GM21723 (cell line): ENCODE measurements around the gene CES4A.
"Not testable (repeated sequence)": the region's sequence is repeated elsewhere in the genome, so short reads cannot be mapped to it uniquely, and the experiment has no call there.

ENCODE experiments used
- ATAC-seq: cut with Tn5 transposase; IDR thresholded peaks from one replicate; pipeline ENCODE4 v1.9.1; 2021; ENCODE audit warnings: mild to moderate bottlenecking, moderate library complexity; ENCODE audit not compliant: unreplicated experiment

The CES4A gene

DNA sequence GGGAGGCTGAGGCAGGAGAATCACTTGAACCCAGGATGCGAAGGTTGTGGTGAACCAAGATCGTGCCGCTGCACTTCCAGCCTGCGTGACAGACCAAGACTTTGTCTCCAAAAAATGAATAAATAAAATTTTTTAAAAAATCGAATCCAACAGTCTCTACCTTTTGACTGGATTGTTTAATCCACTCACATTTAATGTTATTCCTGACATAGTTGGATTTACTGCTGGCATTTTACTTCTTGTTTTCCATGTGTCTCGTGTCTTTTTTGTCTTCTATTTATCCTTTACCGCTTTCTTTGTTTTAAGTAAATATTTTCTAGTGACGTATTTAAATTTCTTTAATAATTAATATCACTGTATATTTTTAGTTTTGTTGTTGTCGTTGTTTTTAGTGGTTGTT is 5.4 kb upstream of the CES4A start:
- no peak for ATAC-seq

DNA sequence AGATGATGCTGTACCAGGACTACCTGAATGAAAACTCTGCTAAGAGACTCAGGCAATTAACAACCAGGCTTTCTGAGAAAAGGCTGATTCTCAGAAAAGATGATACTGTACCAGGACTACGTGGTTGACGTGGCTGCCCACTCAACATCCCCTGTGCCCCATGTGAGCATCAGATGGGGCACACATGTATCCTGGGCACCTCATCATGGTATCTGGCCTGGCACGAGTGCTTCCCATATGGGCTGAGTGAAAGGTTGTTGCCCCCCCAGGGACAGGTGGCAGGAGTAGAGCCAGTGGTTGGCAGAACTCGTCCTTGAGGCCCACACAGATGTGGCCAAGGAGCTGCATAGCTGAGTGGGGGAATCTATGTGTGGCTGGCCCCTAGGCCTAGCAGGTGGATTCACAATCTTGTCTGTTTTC is 3.5 kb upstream of the CES4A start:
- ATAC-seq = no peak

DNA sequence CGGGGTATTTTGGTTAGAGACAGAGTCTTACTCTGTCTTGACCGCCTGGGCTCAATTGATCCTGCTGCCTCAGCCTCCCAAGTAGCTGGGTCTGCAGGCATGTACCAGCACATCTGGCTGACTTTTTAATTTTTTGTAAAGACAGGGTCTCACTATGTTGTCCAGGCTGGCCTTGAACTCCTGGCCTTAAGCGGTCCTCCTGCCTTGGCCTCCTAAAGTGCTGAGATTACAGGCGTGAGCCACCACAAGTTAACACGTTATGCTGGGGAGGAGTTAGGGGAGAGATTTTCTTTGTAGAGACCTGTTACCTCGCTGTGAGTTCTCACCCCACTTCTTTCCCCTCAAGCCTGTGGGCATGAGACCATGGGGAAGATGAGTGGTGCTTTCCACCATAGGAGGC is 1.8 kb upstream of the CES4A start:
- no peak for ATAC-seq

DNA sequence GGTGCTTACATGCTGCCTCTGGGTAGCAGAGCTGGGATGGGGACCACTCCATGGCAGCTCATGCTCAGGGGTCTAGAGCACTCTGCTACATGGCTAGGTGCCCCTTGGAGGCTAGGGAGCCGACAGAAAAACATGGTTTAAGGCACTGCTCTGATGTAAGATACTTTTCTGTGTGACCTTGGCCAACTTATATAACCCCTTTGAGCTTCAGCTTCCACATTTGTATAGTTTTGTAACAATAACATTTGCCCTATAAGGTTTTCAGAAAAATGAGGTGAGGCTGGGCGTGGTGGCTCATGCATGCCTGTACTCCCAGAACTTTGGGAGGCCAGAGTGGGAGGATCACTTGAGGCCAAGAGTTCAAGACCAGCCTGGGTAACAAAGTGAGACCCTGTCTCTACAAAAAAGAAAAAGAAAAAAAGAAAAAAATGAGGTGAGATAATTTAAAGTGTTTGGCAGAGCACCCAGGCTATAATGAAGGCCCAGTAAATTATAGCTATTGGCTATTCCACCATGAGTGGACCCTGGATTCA is 3.2 kb downstream of the CES4A start:
- ATAC-seq = no peak

DNA sequence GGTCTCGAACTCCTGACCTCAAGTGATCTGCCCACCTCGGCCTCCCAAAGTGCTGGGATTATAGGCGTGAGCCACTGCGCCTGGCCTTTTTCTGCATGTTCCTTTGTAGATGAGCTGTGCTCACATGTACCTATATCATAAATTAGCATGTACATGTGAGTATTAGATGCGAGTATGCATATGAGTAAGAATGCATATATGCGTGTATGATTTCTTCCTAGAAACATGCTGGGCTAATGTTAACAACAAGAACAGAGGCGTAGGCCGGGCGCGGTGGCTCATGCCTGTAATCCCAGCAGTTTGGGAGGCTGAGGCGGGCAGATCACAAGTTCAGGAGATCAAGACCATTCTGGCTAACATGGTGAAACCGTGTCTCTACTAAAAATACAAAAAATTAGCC is 5.2 kb downstream of the CES4A start:
- ATAC-seq = not testable (repeated sequence)

DNA sequence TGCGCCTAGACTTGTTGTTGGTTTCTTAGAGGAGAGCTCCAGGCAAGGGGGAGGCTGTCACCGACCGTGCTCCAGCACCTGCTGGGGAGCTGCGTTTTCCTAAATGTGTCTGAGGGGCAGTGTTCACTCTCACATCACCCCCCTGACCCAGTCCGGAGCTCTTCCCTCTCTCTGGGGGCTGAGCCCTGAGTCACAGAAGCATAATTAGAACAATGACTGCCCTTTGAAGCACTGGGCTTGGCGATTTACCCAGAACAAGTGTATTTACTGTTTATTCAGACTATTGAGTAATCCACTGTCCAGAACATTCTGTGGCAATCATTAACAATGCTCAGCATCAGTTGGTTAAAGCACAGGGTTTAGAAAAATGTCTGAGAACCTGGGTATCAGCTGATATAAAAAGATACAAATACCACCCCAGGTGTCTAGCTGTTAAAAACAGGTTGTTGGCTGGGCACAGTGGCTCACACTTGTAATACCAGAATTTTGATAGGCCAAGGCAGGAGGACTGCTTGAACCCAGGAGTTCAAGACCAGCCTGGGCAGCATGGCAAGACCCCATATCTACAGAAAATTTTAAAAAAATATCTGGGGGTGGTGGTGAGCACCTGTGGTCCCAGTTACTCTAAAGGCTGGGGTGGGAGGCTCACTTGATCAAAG is 8.1 kb downstream of the CES4A start:
- ATAC-seq = no peak

DNA sequence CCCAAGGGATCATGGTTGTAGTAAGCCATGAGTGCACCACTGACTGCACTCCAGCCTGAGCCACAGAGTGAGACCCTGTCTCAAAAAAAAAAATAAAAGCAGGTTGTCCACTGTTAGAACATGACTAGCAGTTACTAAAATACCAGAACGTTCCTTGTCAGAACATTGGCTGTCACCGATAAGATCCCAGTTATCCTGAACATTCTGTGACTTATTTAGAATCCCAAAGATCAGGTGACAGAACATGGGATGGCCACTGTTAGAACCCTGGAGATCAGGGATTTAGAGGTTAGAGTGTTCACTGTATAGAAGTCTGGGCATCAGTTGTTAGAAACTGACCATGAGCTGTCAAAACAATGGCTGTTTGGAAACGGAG is 8.6 kb downstream of the CES4A start:
- ATAC-seq = no peak

DNA sequence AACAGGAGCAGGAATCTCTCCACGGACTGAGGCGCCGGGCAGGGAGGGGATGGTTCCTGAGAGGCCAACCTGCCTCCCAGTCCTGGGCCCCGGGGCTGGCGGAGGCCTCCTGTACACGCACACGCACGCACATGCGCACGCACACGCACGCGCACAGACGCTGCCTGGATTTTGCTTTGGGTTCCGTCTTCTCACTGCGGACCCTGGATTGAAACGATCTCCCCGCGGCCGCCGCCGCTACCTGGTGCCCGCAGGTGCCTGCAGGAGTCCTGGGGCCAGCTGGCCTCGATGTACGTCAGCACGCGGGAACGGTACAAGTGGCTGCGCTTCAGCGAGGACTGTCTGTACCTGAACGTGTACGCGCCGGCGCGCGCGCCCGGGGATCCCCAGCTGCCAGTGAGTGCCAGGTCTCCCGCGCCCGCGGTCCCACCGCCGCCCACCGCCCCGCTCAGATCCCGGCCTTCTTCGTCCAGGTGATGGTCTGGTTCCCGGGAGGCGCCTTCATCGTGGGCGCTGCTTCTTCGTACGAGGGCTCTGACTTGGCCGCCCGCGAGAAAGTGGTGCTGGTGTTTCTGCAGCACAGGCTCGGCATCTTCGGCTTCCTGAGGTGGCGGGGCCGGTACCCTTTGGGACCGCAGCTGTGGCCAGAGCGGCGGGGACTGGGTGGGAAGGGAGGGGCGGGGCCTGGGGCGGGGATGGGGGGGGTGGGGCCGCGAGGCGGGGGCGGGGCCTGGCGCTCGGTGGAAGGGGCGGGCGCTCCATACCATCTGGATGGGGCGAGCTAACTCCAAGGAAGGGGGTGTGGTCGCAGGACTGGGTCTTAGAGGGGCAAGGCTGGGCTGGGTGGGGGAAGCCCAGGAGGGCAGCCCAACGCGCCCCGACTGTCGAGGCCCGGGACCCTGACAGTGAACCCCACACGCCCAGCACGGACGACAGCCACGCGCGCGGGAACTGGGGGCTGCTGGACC is 12.3 kb downstream of the CES4A start:
- no peak for ATAC-seq

DNA sequence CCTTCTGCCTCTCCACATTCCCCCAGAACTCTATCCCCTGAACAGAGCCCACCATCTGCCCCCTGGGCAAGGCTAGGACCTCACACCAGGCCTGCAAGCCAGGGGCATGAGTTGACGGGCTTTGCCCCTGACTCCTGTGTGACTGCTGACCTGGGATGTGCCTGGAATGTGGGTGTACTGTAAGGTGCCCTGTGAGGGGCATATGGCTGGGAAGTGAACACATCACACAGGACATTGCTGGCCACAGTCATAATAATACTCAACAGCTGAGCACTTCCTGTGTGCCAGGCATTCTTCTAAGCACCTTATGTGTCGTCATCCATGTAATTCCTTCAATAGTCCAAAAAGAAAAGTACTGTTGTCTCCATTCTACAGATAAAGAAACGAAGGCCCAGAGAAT is 13.3 kb downstream of the CES4A start:
- ATAC-seq = no peak

DNA sequence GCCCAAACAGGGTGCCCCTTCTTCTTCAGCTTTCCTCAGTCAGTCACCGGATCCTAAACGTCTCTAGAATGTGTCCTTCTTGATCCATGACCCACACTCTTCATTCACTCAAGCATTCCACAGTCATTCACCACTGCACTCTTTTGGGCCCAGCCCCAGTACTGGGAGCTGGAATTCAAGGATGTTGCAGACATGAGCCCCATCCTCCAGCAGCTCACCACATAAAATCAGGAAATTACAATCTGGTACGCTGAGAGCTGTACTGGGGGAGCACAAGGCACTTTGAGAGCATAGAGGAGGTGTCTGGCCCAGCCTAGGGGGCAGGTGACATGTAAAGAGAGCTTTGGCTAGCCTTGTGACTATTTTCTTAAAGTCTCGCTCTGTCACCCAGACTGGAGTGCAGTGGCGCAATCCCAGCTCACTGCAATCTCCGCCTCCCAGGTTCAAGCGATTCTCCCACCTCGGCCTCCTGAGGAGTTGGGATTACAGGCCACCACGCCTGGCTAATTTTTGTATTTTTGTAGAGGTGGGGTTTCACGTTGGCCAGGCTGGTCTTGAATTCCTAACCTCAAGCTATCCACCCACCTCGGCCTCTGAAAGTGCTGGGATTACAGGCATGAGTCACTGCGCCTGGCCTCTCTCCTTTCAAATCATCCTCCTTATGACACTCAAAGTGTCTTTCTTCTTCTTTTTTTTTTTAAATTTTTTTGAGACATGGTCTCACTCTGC is 18.7 kb downstream of the CES4A start:
- no peak for ATAC-seq

DNA sequence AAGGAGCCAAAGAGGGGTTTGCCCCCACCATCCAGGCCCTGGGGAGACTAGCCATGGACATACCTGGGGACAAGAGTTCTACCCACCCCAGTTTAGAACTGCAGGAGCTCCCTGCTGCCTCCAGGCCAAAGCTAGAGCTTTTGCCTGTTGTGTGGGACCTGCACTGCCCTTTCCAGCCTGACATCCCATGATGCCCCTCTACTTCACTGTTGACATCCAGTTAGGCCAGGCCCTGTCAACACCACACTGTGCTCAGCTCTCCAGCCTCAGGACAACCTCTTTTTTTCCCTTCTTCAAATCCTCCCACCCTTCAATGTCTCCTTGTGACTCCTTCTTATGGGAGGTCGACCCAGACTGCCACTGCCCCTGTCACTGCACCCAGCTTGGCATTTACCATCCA is 20.8 kb downstream of the CES4A start:
- ATAC-seq = no peak

DNA sequence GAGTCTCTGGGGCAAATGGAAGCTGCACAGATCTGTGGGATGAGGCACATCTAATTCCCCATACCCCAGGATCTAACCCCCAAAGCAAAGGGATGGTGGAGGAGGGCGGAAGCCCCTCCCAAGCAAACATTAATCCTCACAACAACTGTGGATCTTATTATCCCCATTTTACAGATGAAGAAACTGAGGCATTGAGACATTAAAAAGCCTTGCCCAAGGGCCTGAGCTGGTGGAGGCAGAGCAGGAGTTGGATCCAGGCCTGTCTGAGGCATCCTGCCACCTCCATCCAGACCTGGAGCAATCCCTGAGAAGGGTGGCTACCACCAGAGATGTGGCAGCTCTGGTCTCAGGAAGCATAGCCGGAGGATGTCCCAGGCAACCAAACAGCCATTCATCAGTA is 22.9 kb downstream of the CES4A start:
- no peak for ATAC-seq

DNA sequence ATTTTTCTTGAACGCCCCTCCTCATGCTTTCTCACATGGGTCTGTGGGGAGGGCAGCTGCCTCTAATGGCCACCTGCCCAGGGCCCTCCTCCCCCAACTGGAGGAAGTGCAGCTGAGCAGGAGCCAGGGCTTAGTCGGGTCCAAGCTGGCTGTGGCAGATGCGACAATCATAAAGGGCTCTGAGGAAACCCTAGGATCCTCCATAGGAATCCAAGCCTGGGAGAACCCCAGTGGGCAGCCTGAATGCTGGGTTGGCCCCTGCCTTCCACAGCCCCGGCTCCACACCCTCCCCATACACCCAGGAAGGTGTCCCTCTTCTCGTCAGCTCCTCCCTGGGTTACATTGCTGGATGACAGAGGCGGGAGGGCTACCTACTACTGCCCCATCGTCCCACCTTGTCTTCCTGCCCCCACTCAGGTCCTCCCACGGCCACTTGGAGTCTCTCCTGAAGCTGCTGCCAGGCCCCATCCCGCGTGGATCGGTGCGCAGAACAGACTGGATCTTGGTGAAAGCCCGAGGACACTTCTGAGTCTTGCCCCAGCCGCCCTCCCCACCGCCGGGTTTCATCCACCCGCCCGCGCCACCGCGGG is 24.9 kb downstream of the CES4A start:
- no peak for ATAC-seq

DNA sequence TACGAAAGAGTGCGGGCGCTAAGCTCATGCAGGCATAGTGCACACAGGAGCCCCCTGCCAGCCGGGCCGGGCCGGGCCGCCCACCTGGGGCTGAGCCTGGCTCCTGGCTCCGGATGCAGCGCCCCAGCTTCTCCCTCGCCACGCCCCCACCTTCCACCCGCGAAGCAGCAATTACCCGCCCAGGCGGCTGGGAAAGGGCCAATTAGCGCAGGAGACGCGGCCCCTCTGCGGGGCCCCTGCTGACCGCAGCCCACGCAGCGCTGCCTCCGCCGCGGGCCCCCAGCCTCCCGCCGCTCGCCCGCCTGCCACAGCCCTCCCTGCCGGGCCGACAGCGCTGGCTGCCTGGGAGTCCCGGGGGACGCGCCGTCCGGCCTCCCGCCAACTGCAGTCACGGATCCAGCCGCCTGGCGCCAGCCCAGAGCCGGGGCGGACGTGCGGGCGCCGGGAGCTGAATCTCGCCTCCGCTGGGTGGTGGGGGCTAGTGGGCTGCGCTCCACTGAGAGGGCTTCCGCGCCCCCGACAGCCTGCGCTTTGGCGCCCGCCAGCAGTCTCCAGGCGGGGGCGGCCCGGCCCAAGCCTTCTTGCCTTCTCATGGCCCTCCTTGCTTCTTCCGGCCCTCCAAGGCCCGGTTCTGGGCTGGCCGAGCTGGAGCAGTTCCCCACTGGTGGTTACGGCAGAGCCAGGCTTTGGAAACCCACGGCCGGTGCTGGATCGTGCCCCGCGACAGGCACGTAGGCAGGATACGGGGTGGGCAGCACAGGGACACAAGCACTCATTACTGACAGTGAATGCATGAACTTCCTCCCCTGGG is 25.6 kb downstream of the CES4A start:
- peak; percentile 47 for ATAC-seq

DNA sequence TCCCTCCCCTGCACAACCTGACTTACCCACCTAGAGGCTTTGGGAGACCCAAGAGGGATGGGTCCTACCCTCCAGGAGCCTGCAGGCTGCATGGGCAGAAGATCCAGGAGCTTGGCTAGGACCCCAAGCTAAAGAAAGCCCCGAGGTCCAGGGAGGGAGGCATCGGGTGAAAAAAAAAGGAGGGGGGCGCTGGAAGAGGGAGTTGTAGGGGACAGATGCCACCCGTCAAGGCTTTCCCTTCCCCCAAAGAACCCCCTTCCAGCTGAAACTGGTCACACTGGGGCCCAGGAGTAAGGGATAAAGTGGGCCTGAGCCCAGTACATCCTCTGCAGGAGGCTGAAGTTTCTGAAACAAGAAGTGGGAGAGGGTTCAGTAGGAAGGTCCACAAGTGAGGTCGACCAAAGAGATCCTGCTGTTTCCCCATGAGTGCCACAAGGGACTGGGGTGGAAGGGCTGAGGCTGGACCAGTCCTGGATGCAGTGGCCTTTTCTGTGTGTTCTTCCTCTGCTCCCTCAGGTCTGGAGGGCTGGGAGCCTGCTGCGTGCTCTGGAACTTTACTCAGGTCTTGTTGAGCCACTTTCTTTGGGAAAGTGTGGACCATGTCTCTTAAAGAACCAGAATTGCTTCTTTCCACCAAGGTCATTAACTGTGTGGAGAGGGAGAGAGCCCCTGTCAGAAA is 26.4 kb downstream of the CES4A start:
- no peak for ATAC-seq

DNA sequence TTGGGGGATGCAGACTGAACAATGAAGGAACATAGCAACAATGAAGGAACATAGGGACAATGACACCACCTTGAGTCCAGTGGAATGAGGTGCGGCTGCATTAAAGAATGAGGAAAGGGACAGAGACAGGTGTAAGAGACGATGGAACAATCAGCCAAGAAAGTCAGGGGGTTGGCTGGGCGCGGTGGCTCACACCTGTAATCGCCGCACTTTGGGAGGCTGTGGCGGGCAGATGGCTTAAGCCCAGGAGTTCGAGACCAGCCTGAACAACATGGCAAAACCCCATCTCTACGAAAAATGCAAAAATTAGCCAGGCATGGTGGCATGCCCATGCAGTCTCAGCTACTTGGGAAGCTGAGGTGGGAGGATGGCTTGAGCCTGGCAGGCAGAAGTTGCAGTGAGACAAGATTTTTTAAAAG is 26.9 kb downstream of the CES4A start:
- no peak for ATAC-seq

DNA sequence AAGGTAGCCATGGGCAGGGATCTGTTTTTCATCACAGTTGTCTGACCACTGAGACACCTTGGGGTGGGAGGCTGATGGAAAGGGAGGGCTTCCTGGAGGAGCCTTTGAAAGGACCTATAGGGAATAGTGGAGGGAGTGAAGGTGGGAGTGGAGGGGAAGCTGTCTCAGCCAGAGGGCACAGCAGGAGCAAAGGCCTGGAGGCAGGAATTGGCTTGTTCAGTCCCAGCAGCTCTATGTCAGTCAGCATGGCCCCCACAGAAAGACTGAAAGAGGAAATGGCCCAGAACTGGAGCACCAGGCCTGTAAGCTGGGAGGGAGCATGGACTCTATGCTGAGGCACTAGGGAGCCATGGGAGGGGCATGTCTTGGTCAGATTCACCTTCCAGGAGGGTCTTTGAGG is 27.8 kb downstream of the CES4A start:
- no peak for ATAC-seq

DNA sequence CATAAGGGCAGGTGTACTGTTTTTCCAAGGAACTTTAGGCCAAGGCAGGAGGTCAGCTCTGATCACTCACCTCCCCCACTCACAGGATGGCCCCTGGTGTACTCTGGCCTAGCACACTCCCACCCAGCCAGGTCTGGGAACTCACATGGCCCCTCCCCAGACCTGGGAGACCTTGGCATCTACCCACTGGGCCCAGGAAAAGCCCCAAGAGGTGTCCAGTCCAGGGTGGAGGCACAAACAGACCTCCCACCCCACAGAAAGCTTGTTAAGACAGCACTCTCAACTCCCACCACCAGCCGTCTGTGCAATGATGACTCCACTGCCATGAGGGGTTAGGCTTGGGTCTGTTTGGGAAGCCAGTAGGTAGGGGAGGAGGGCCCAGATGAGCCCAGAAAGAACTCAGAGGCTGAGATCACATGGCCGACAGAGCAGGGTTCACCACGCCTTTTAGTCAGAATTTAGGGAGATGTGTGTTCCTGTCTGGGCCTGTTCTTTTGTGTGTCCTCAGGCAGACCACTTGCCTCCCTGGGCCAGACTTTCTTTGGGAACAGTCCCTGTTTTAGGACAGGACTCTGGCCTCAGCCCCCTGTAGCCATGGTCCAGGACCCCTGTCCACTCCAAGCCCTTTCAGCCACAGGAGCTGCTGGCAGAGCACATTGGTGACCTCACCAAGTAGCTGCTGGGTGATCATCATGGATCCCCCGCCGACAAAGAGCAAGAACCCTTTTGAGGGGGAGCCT is 28.5 kb downstream of the CES4A start:
- no peak for ATAC-seq

DNA sequence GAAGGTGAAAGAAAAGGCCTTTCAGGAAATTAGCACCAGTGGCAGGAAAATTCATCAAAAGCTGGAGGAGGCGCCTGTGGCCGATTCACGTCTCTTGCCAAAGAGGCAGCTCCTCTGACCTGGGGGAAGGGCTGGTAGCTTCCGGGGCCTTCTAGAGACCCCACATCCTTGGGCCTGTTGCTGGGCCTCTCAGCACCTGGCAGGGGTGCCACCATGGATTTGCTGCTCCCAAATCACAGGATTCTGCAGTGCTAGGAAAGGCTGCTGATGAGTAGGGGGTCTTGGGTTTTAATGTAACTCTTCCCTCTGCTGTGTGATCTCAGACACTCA is 29.0 kb downstream of the CES4A start:
- ATAC-seq = no peak
